Urothelium cell line (cell line): ENCODE measurements around the gene LAMB3.

ENCODE experiments used
- DNase-seq: peaks from one replicate; pipeline ENCODE4 v3.0.0; 2011; ENCODE audit warnings: low spot score, mixed read lengths
- FAIRE-seq: peaks from 2 replicates; lab custom pipeline; 2011; peaks lifted over from hg19 to GRCh38; lab: Jason Lieb, UNC

The LAMB3 gene

GRCh38 chr1:209662879-209663327, 10.7 kb upstream of the LAMB3 start:
- DNase-seq = no peak
- FAIRE-seq = no peak

GRCh38 chr1:209661071-209661470, 8.8 kb upstream of the LAMB3 start:
- FAIRE-seq = no peak
- DNase-seq = no peak

GRCh38 chr1:209659909-209660308, 7.7 kb upstream of the LAMB3 start:
- no peak for DNase-seq
- FAIRE-seq = no peak

- DNase-seq = no peak
- FAIRE-seq = no peak
Measured at GRCh38 chr1:209657918-209658317, 5.7 kb upstream of the LAMB3 start.

GRCh38 chr1:209657140-209657879, 5.1 kb upstream of the LAMB3 start:
- FAIRE-seq = peak; percentile 89
- peak; percentile 86 for DNase-seq

- FAIRE-seq (no peak), DNase-seq (peak; percentile 26)
Measured at GRCh38 chr1:209655411-209656231, 3.4 kb upstream of the LAMB3 start.

GRCh38 chr1:209653915-209654351, 1.7 kb upstream of the LAMB3 start:
- DNase-seq (no peak), FAIRE-seq (no peak)

- peak; percentile 92 for DNase-seq
- peak; percentile 89 for FAIRE-seq
Measured at GRCh38 chr1:209652873-209653401, 712 bp upstream of the LAMB3 start.

- peak; percentile 82 for FAIRE-seq
- DNase-seq = peak; percentile 82
Measured at GRCh38 chr1:209651138-209651587, 1.1 kb downstream of the LAMB3 start.

GRCh38 chr1:209650454-209650853, 1.8 kb downstream of the LAMB3 start:
- DNase-seq (no peak), FAIRE-seq (no peak)

GRCh38 chr1:209648931-209649776, 3.1 kb downstream of the LAMB3 start:
- peak; percentile 87 for FAIRE-seq
- DNase-seq = peak; percentile 61

- DNase-seq (no peak), FAIRE-seq (no peak)
Measured at GRCh38 chr1:209648346-209648745, 3.9 kb downstream of the LAMB3 start.

GRCh38 chr1:209647156-209647555, 5.1 kb downstream of the LAMB3 start:
- FAIRE-seq = no peak

GRCh38 chr1:209646558-209646957, 5.7 kb downstream of the LAMB3 start:
- no peak for DNase-seq
- FAIRE-seq = peak; percentile 82

More at GRCh38 chr1:209647156-209647555, 5.1 kb downstream of the LAMB3 start:
- DNase-seq = no peak

GRCh38 chr1:209645574-209646452, 6.4 kb downstream of the LAMB3 start:
- DNase-seq (no peak), FAIRE-seq (no peak)

GRCh38 chr1:209643285-209644020, 8.8 kb downstream of the LAMB3 start:
- FAIRE-seq = no peak

GRCh38 chr1:209642816-209643215, 9.4 kb downstream of the LAMB3 start:
- FAIRE-seq (no peak), DNase-seq (no peak)

More at GRCh38 chr1:209643285-209644020, 8.8 kb downstream of the LAMB3 start:
- no peak for DNase-seq

GRCh38 chr1:209641832-209642172, 10.4 kb downstream of the LAMB3 start:
- no peak for FAIRE-seq

GRCh38 chr1:209635850-209636249, 16.4 kb downstream of the LAMB3 start:
- FAIRE-seq (no peak), DNase-seq (no peak)

More at GRCh38 chr1:209641832-209642172, 10.4 kb downstream of the LAMB3 start:
- no peak for DNase-seq
